Uterus (tissue), 2 donors: Measurements from ENCODE around the gene HOXD4.

Experiments used
- POLR2A ChIP-seq, 2 donors: fragments of 450-650 bp; IDR thresholded peaks; one replicate each; pipeline ENCODE4 v1.6.1; 2016; ENCODE audit warnings: antibody characterized with exemption in 2 of 2, mild to moderate bottlenecking in 1 of 2, moderate library complexity in 1 of 2
- TF ChIP-seq, protein P1 (sequence below), 4 experiments: fragments of 200-600 bp in 2 of 4; fragments of 450-650 bp in 2 of 4; sonication (generic) in 2 of 4; IDR thresholded peaks; one replicate each; pipeline ENCODE4 v1.5.1; 2016 to 2019; ENCODE audit warnings: antibody characterized with exemption in 4 of 4, mild to moderate bottlenecking in 2 of 4, moderate library complexity in 1 of 4

DNA sequence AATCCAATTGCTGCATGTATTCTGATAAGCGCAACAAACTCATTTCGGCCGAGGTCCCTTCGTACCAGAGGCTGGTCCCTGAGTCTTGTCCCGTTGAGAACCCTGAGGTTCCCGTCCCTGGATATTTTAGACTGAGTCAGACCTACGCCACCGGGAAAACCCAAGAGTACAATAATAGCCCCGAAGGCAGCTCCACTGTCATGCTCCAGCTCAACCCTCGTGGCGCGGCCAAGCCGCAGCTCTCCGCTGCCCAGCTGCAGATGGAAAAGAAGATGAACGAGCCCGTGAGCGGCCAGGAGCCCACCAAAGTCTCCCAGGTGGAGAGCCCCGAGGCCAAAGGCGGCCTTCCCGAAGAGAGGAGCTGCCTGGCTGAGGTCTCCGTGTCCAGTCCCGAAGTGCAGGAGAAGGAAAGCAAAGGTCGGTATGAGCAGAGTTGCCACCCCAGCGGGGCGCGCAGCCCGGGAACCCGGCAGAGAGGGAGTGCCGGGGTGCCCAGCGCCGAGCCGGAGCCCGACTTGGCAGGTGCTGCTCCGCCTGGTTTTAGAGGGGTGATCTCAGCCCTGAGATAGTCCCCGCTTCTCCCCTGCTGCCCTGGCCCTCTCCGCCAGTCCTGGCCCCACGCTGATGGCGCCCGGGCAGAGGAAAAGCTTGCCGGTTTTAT lies 34.1 kb upstream of the HOXD4 start:
- TF ChIP-seq, protein P1, sequence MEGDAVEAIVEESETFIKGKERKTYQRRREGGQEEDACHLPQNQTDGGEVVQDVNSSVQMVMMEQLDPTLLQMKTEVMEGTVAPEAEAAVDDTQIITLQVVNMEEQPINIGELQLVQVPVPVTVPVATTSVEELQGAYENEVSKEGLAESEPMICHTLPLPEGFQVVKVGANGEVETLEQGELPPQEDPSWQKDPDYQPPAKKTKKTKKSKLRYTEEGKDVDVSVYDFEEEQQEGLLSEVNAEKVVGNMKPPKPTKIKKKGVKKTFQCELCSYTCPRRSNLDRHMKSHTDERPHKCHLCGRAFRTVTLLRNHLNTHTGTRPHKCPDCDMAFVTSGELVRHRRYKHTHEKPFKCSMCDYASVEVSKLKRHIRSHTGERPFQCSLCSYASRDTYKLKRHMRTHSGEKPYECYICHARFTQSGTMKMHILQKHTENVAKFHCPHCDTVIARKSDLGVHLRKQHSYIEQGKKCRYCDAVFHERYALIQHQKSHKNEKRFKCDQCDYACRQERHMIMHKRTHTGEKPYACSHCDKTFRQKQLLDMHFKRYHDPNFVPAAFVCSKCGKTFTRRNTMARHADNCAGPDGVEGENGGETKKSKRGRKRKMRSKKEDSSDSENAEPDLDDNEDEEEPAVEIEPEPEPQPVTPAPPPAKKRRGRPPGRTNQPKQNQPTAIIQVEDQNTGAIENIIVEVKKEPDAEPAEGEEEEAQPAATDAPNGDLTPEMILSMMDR (IDR thresholded peaks at IDR 0.05): no peak
- no peak for TF ChIP-seq POLR2A (IDR thresholded peaks at IDR 0.05)
